Suprapubic skin (tissue), 4 donors: ENCODE measurements around the gene CALM3. TPM values are rescaled to one million over a fixed set of nuclear protein-coding genes. Genes with fewer than 3 reads are reported as not detected.

Experiments used
- DNase-seq, 2 donors: peaks; one replicate each; pipeline ENCODE4 v3.0.0-alpha.2; 2019; ENCODE audit warnings: low spot score in 2 of 2
- H3K27ac ChIP-seq: fragments of 200-600 bp; sonication (generic); one replicate; pipeline ENCODE4 v1.5.1; 2019
- H3K27me3 ChIP-seq: fragments of 200-600 bp; sonication (generic); one replicate; pipeline ENCODE4 v1.5.1; 2019
- H3K36me3 ChIP-seq: fragments of 200-600 bp; sonication (generic); one replicate; pipeline ENCODE4 v1.5.1; 2019
- H3K4me1 ChIP-seq: fragments of 200-600 bp; sonication (generic); one replicate; pipeline ENCODE4 v1.5.1; 2019
- H3K4me3 ChIP-seq: fragments of 200-600 bp; sonication (generic); one replicate; pipeline ENCODE4 v1.5.1; 2019; ENCODE audit warnings: mild to moderate bottlenecking
- H3K9me3 ChIP-seq: fragments of 200-600 bp; sonication (generic); one replicate; pipeline ENCODE4 v1.5.1; 2019
- CTCF ChIP-seq, 2 donors: fragments of 200-600 bp in 1 of 2; fragments of 450-650 bp in 1 of 2; sonication (generic) in 1 of 2; IDR thresholded peaks; one replicate each; pipeline ENCODE4 v1.5.1; 2016 to 2019; ENCODE audit warnings: antibody characterized with exemption in 2 of 2, mild to moderate bottlenecking in 1 of 2, moderate library complexity in 1 of 2
- EP300 ChIP-seq: sonication (generic); formaldehyde crosslinking; IDR thresholded peaks from one replicate; pipeline ENCODE4 v1.6.1; 2017; ENCODE audit warnings: antibody characterized with exemption
- POLR2A ChIP-seq, 2 donors: fragments of 450-650 bp; IDR thresholded peaks; one replicate each; pipeline ENCODE4 v1.6.1; 2017; ENCODE audit warnings: antibody characterized with exemption in 2 of 2, mild to moderate bottlenecking in 2 of 2, moderate library complexity in 2 of 2
- POLR2AphosphoS5 ChIP-seq, 3 donors: sonication (generic); formaldehyde crosslinking; IDR thresholded peaks; one replicate each; pipeline ENCODE4 v1.6.1; 2017; ENCODE audit warnings: antibody characterized with exemption in 3 of 3
- WGBS: methylation state at CpG from one replicate; pipeline ENCODE4 v1.1.5; 2018; 5-methylcytosine and 5-hydroxymethylcytosine counted together
- total RNA-seq, 4 donors: library from RNA; depleted of rRNA; stranded (reverse); fragments of >200 nt; gene quantifications; one replicate each; pipeline ENCODE4 v1.1.0, GENCODE V29; 2016

The CALM3 gene
- total RNA-seq, 4 donors from 2014 or later, result 56.0 to 102 (median 78.6) TPM

DNA sequence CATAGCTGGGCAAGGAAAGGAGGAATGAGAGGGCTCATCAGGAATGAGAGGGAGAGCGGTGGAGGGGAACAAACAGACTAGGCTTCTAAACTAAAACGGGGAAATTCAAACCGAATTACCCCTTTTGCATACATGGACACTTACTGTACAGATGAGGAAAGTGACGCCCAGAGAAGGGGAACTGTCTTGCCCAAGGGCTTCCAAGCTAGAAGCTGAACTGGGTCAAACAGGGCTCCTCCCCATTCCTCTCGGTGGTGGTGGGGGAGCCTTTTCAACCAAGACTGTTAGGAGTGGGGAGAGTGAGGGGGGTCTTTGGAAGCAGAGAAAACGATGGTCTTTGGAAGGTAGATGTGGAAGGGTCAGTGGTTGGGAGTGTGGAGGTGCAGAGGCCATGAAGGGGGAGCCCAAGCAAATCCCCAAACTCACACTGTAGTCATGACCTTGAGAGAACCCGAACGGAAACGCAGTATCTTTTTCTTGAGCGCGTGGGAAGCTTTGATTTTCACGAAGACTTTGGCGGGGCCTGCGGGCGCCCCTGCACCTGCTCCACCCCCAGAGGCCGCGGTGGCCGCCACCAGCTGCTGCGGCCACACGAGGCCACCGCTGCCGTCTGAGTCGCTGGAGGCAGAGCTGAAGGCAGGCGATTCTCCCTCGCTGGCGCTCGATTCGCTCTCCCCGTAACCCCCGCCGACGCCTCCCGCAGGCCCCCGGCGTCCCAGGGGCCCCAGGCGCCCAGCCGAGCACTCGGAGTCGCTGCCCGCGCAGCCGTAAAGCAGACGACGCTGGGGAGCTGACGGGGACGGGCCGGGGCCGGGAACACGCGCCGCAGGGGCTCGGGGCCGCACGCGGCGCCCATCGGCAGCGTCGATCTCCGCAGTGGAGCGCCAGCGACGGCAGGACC is 47.2 kb downstream of the CALM3 start:
- Histone ChIP-seq H3K9me3 (no peaks in the 10 kb centered on the region), H3K4me3 (no peak overlapping the region), H3K36me3 (no peaks in the 10 kb centered on the region), H3K27me3 (peaks cover 43% of the 10 kb centered on the region), H3K4me1 (no peaks in the 10 kb centered on the region), H3K27ac (no peak overlapping the region)
- no peak for DNase-seq
- TF ChIP-seq POLR2AphosphoS5 (IDR thresholded peaks at IDR 0.05) (no peak), EP300 (no peak), CTCF (IDR thresholded peaks at IDR 0.05) (no peak), POLR2A (IDR thresholded peaks at IDR 0.05) (no peak)
- WGBS, result 42% methylated on average over 23 of the region's 63 CpGs

- Histone ChIP-seq H3K4me1 (no peaks in the 10 kb centered on the region), H3K36me3 (no peaks in the 10 kb centered on the region), H3K27me3 (peaks cover 43% of the 10 kb centered on the region), H3K4me3 (no peak overlapping the region), H3K27ac (no peak overlapping the region), H3K9me3 (no peaks in the 10 kb centered on the region)
- 41% methylated on average over 28 of the region's 144 CpGs for WGBS
- no peak for TF ChIP-seq POLR2AphosphoS5 (IDR thresholded peaks at IDR 0.05)
- no peak for TF ChIP-seq CTCF (IDR thresholded peaks at IDR 0.05)
- no peak for TF ChIP-seq EP300
- no peak for TF ChIP-seq POLR2A (IDR thresholded peaks at IDR 0.05)
- DNase-seq, result no peak
Measured at GRCh38 chr19:46648961-46649960, 48.1 kb downstream of the CALM3 start.

- no peaks in the 10 kb centered on the region for H3K9me3 ChIP-seq
- no peak for TF ChIP-seq POLR2A (IDR thresholded peaks at IDR 0.05)
- TF ChIP-seq CTCF (IDR thresholded peaks at IDR 0.05), result no peak
- no peak for TF ChIP-seq POLR2AphosphoS5 (IDR thresholded peaks at IDR 0.05)
- TF ChIP-seq EP300, result no peak
- no peak for DNase-seq
- no peaks in the 10 kb centered on the region for H3K36me3 ChIP-seq
- H3K4me1 ChIP-seq, result no peaks in the 10 kb centered on the region
- H3K27me3 ChIP-seq, result peaks cover 43% of the 10 kb centered on the region
- 89% methylated on average over 7 of the region's 7 CpGs for WGBS
- no peak overlapping the region for H3K27ac ChIP-seq
- no peak overlapping the region for H3K4me3 ChIP-seq
Measured at GRCh38 chr19:46650445-46650844, 49.3 kb downstream of the CALM3 start.

DNA sequence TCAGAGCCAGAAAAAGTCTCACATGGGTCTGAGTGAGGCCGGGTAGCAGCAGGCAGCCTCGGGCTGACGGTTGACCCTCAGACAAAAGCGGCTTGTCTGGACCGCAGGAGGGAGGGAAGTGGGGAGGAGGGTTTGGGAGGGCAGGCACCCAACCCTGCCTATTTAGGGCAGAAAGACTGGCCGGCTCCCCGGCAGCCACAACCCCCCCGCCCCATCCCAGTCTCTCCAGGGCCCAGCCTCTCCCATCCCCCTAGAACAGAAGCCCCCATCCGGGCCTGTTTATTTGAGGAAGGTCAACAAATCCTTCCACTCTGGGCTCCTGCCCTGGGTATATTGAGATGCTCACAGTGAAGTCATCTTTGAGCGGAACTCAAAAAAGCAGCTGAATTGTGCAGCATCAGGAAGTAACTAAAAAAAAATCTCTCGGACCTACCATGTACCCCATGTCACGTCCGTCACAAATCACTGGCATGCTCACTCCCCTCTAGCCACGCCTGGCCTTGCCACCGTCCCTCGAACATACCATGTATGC is 53.6 kb downstream of the CALM3 start:
- Histone ChIP-seq H3K27me3 (peaks cover 32% of the 10 kb centered on the region), H3K4me1 (peaks cover 7% of the 10 kb centered on the region)

More for the DNA sequence above, 53.6 kb downstream of the CALM3 start:
- Histone ChIP-seq H3K9me3 (no peaks in the 10 kb centered on the region), H3K27ac (no peak overlapping the region), H3K36me3 (no peaks in the 10 kb centered on the region), H3K4me3 (no peak overlapping the region)
- 76% methylated on average over 16 of the region's 16 CpGs for WGBS
- TF ChIP-seq EP300 (no peak), CTCF (IDR thresholded peaks at IDR 0.05) (no peak), POLR2A (IDR thresholded peaks at IDR 0.05) (no peak), POLR2AphosphoS5 (IDR thresholded peaks at IDR 0.05) (no peak)
- DNase-seq, result no peak
